GM12865 (cell line): Measurements from ENCODE around the gene BCOR.

Source experiments
- DNase-seq: peaks from one replicate; pipeline ENCODE4 v3.0.0; 2010; ENCODE audit warnings: low read depth
- H3K4me3 ChIP-seq: 2 replicates; pipeline ENCODE4 v1.5.1; 2011; ENCODE audit warnings: mild to moderate bottlenecking, low read depth, low read length, control low read depth
- CTCF ChIP-seq: IDR thresholded peaks from 2 replicates; pipeline ENCODE4 v1.5.1; 2011; ENCODE audit warnings: low read length, control low read depth, low read depth, inconsistent platforms; ENCODE audit not compliant: insufficient read depth; ENCODE audit errors: missing control alignments

BCOR gene

GRCh38 chrX:40030205-40030604, 67.6 kb downstream of the BCOR start:
- no peak overlapping the region for H3K4me3 ChIP-seq
- DNase-seq: no peak
- TF ChIP-seq CTCF: no peak

GRCh38 chrX:40022421-40022820, 75.3 kb downstream of the BCOR start:
- TF ChIP-seq CTCF: no peak
- no peak overlapping the region for H3K4me3 ChIP-seq
- peak; percentile 49 for DNase-seq

GRCh38 chrX:40021647-40022046, 76.1 kb downstream of the BCOR start:
- DNase-seq: no peak
- no peak for TF ChIP-seq CTCF
- H3K4me3 ChIP-seq: no peak overlapping the region

GRCh38 chrX:40019541-40019940, 78.2 kb downstream of the BCOR start:
- TF ChIP-seq CTCF: no peak
- no peak overlapping the region for H3K4me3 ChIP-seq
- no peak for DNase-seq

GRCh38 chrX:40018041-40018440, 79.7 kb downstream of the BCOR start:
- H3K4me3 ChIP-seq: no peak overlapping the region
- no peak for DNase-seq
- TF ChIP-seq CTCF: no peak

- peak; percentile 57 for DNase-seq
- TF ChIP-seq CTCF: no peak
- no peak overlapping the region for H3K4me3 ChIP-seq
Observed at GRCh38 chrX:40016749-40017148, 81.0 kb downstream of the BCOR start.

GRCh38 chrX:40015693-40016092, 82.1 kb downstream of the BCOR start:
- TF ChIP-seq CTCF: no peak
- DNase-seq: no peak
- no peak overlapping the region for H3K4me3 ChIP-seq
